Breast epithelium (tissue), 3 donors: ENCODE measurements around the gene TPM2.

Experiments used
- POLR2A ChIP-seq: fragments of 450-650 bp; IDR thresholded peaks from one replicate; pipeline ENCODE4 v1.6.1; 2016; ENCODE audit warnings: antibody characterized with exemption, mild to moderate bottlenecking, moderate library complexity
- POLR2AphosphoS5 ChIP-seq, 3 donors: sonication (generic); formaldehyde crosslinking; IDR thresholded peaks; one replicate each; pipeline ENCODE4 v1.6.1; 2017; ENCODE audit warnings: antibody characterized with exemption in 3 of 3
- TF ChIP-seq, protein P1 (sequence below), 3 donors: fragments of 450-650 bp; IDR thresholded peaks; one replicate each; pipeline ENCODE4 v1.5.1; 2016 to 2017; ENCODE audit warnings: antibody characterized with exemption in 3 of 3, mild to moderate bottlenecking in 3 of 3, moderate library complexity in 3 of 3

DNA sequence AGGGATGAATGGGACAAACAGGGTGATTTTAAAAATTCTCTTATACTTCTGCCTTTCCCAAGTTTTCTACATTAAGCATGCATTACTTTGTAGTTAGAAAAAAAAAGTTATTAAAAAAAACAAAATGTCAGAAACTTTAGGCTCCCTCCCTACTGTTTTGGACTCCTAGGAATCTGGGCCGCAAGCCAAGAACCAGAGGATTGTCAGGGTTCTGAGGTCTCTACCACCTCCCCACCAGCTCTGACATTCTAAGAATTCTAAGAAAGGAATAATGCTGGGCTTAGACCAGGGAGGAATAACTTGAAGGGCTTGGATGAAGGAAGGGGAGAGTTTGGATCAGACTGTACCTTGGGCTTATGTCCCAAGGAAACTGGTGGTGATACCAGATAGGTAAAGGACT lies 23.7 kb downstream of the TPM2 start:
- TF ChIP-seq, protein P1, sequence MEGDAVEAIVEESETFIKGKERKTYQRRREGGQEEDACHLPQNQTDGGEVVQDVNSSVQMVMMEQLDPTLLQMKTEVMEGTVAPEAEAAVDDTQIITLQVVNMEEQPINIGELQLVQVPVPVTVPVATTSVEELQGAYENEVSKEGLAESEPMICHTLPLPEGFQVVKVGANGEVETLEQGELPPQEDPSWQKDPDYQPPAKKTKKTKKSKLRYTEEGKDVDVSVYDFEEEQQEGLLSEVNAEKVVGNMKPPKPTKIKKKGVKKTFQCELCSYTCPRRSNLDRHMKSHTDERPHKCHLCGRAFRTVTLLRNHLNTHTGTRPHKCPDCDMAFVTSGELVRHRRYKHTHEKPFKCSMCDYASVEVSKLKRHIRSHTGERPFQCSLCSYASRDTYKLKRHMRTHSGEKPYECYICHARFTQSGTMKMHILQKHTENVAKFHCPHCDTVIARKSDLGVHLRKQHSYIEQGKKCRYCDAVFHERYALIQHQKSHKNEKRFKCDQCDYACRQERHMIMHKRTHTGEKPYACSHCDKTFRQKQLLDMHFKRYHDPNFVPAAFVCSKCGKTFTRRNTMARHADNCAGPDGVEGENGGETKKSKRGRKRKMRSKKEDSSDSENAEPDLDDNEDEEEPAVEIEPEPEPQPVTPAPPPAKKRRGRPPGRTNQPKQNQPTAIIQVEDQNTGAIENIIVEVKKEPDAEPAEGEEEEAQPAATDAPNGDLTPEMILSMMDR (IDR thresholded peaks at IDR 0.05): no peak
- TF ChIP-seq POLR2A: no peak
- TF ChIP-seq POLR2AphosphoS5 (IDR thresholded peaks at IDR 0.05): no peak
